Measurements from ENCODE around the gene ESRRG.

DNA sequence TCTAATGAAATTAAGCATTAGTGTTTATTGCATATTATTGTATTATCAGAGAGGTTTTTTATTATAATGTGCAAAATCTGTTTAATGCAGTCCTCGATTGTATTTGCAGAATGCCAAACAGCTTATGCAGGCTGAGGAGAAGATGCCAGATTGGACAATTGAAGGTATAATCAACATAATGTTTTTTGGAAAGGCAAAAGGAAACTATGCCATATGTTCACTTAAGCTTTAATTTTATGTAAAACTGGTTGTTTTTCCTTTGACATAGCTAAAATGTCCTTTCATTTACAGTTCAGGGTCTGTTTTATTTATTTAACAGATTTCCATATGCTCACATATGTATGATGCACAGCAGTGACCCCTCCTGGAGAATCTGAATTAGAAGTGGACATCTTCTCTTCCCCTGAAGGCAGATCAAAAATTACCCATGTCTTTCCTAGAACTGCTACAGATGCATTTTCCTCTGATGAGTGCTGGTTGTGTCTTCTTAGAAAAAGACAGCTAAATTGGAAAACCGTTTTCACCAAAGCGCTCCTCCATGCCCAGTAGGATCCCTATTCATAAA lies 156.5 kb downstream of the ESRRG start:
- TF ChIP-seq, protein P1, sequence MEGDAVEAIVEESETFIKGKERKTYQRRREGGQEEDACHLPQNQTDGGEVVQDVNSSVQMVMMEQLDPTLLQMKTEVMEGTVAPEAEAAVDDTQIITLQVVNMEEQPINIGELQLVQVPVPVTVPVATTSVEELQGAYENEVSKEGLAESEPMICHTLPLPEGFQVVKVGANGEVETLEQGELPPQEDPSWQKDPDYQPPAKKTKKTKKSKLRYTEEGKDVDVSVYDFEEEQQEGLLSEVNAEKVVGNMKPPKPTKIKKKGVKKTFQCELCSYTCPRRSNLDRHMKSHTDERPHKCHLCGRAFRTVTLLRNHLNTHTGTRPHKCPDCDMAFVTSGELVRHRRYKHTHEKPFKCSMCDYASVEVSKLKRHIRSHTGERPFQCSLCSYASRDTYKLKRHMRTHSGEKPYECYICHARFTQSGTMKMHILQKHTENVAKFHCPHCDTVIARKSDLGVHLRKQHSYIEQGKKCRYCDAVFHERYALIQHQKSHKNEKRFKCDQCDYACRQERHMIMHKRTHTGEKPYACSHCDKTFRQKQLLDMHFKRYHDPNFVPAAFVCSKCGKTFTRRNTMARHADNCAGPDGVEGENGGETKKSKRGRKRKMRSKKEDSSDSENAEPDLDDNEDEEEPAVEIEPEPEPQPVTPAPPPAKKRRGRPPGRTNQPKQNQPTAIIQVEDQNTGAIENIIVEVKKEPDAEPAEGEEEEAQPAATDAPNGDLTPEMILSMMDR (IDR thresholded peaks at IDR 0.05) = peak in 2 of 6 experiments; percentile 11 to 30
- TF ChIP-seq POLR2A (IDR thresholded peaks at IDR 0.05) = no peak

All from esophagus squamous epithelium (tissue), 4 donors.